Activated CD8-positive, alpha-beta memory T cell treated with anti-CD3 and anti-CD28 coated beads, Interleukin-2, amount 50 U/mL, for 24 hours (primary cell): ENCODE results near the gene FABP1.

ENCODE experiments used
- DNase-seq: peaks from one replicate; pipeline ENCODE4 v3.0.0-alpha.2; 2020; ENCODE audit errors: extremely low read depth

The FABP1 gene

DNA sequence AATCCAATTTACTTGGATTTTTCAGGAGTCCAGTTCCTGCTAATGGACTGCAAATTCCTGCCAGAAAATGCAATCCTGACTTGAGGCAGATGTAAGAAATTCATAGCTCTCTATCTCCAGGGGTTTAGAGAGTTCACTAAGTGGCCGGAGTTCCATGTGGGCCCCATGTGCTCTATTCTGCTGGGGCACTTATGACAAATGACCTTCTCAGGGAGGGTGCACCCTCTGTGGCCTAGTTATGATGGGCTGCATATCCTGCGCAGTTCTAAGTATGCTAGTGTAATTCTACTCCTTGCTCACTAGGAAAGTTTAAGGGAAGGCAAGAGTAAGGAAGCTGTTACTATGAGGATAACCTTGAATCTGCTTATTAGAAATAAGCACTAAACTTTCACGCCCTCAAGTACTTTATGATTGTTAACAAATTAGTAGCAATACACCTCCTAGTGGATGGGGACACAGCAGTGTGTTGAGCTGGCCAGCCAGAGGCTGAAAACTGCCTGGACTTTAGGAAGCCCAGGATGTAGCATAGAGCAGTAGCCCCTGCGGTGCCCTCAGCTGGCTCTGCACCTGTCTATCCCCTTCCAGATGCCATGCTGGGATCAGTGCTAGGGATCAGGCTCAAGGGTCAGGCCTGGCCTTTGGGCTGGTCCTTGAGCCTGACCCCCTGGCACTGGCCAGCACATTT lies 45.8 kb downstream of the FABP1 start:
- no peak for DNase-seq

DNA sequence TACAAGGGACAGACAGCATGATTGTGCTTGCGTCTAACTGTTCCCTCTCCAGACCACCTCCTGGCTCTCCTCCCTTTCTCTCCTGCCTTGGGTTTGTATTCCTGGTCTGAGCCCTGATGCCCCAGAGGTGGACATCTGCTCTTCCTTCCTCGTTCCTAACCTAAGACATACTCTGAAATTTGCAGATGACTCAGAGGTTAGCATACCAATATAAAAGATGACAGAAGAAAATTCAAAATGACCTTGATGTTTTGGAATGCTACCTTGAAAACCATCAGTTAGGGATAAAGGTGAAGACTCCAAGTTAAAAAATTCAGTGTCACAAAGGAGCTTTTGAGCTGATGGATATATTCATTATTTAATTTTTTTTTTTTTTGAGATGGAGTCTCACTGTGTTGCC lies 47.3 kb downstream of the FABP1 start:
- DNase-seq = no peak

DNA sequence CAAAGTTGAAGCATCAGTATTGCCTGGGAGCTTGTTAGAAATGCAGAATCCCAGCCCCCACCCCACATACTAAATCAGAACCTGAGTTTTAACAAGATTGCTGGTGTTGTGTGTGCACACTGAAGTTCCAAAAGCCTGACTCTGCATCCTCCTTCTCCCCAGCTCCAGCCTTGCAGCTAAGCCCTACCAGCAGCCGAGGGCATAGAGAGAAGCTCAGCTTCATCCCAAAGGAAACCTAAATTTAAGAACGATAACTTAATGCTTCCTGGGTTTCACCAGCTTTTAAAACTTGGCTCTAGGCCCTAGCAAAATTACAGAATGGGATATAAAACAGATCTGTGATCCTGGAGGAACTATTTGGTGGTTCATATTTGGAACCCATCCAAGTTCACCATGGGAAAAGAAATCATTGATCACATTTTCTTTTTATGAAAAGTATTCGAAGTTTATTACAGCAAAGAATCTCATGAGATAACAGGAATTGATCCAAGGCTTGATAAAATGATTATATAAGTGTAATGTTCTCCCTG lies 49.2 kb downstream of the FABP1 start:
- DNase-seq = no peak

DNA sequence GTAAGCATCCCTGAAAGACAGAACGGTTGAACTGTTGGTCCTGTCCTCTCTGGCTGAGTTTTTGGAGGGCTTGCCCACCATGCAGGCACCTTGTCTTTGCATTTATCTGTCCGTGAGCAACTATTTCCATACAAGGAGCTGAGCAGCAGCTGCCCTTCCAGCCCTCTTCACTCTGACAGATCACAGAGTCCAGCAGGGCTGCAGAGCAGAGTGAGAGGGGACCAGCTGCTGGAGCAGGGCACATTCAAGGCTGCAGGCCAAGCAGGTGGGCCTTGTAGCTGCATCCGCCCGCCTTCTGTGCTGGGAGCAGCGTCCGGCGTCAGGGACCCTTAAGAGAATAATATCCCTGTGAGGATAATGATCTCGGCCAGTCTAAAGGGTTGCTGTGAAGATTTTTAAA lies 50.8 kb downstream of the FABP1 start:
- DNase-seq = no peak

DNA sequence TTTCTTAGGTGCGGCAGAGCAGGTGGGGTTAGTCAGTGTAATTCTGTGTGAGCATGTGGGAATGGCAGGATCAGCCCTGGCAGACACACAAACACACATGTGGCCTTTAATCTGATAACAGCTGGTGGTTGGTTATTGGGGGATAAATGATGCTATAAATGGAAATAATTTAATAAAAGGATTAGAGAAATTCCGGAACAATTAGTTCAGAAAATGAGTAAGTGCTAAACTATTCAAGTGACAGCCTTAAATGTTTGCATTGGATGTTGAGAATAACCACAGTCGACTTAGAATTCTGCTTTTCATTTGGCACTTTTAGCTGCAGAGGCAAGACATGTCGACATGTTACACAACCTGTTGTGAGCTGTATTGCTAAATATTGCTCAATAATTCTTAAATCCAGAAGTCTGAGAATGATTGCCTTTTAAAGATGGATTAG lies 53.0 kb downstream of the FABP1 start:
- DNase-seq = no peak

GRCh38 chr2:88074150-88074549 lies 53.7 kb downstream of the FABP1 start:
- DNase-seq = no peak
